K562 (cell line): ENCODE measurements around the gene DDX39A. TPM values are rescaled to one million over a fixed set of nuclear protein-coding genes. Genes with fewer than 3 reads are reported as not detected.

Experiments
- FOSL1 ChIP-seq: fragments of 200-800 bp; sonication (Bioruptor generic); conservative IDR thresholded peaks from 2 replicates; pipeline ENCODE4 v1.6.1; 2016; ENCODE audit warnings: missing genetic modification characterization, missing compliant biosample characterization
- KAT7 ChIP-seq: sonication (generic); formaldehyde crosslinking; IDR thresholded peaks from 2 replicates; pipeline ENCODE4 v1.8.0; 2022; ENCODE audit warnings: missing genetic modification reagents, mild to moderate bottlenecking, borderline replicate concordance
- MAZ ChIP-seq, 2 experiments: fragments of 450-650 bp in 1 of 2; sonication (generic) in 1 of 2; formaldehyde crosslinking; IDR thresholded peaks in 1 of 2; conservative IDR thresholded peaks in 1 of 2; 2 replicates each; pipeline versions ENCODE4 v1.4.0 to v1.5.0; 2020; ENCODE audit warnings: mild to moderate bottlenecking in 1 of 2, missing genetic modification reagents in 1 of 2
- NFE2L1 ChIP-seq: fragments of 450-650 bp; IDR thresholded peaks from 2 replicates; pipeline ENCODE4 v1.6.1; 2016; ENCODE audit warnings: missing genetic modification characterization, low read depth, mild to moderate bottlenecking, missing compliant biosample characterization, moderate library complexity, borderline replicate concordance
- RCOR1 ChIP-seq, 2 experiments: IDR thresholded peaks; 2 replicates each; pipeline ENCODE4 v1.6.1; 2012; ENCODE audit warnings: low read depth in 2 of 2, low read length in 2 of 2, borderline replicate concordance in 1 of 2, improper control_type of control experiment in 1 of 2
- RFX1 ChIP-seq: fragments of 450-650 bp; IDR thresholded peaks from 2 replicates; pipeline ENCODE4 v1.6.1; 2016; ENCODE audit warnings: mild to moderate bottlenecking, moderate library complexity
- SP1 ChIP-seq: sonication (generic); formaldehyde crosslinking; IDR thresholded peaks from 2 replicates; pipeline ENCODE4 v1.8.1; 2022; ENCODE audit warnings: mild to moderate bottlenecking, missing genetic modification reagents
- TAF9B ChIP-seq: fragments of 450-650 bp; IDR thresholded peaks from 2 replicates; pipeline ENCODE4 v1.6.1; 2018; ENCODE audit warnings: mild to moderate bottlenecking; ENCODE audit not compliant: partially characterized antibody
- U2AF2 ChIP-seq: fragments of 200-400 bp; formaldehyde crosslinking; optimal IDR thresholded peaks from 2 replicates; pipeline ENCODE3; 2017; ENCODE audit warnings: low read depth, mild to moderate bottlenecking, low read length
- ZNF24 ChIP-seq: fragments of 450-650 bp; IDR thresholded peaks from 2 replicates; pipeline ENCODE4 v1.6.1; 2016
- ZNF551 ChIP-seq: fragments of 250-450 bp; sonication (Bioruptor Pico); IDR thresholded peaks from 2 replicates; pipeline ENCODE4 v1.5.0; 2021; ENCODE audit warnings: mild to moderate bottlenecking, moderate library complexity
- ZNF707 ChIP-seq: fragments of 250-450 bp; sonication (Bioruptor Pico); conservative IDR thresholded peaks from 2 replicates; pipeline ENCODE4 v1.8.0; 2022; ENCODE audit warnings: inconsistent platforms, mild to moderate bottlenecking, moderate library complexity
- polyA plus RNA-seq, 8 experiments: library from polyadenylated mRNA; depleted of rRNA in 4 of 8; stranded (reverse) in 5 of 8; unstranded in 3 of 8; fragments of >200 nt; fragmentation: Nextera tagmentation in 2 of 8; fragmentation: Illumina TruSeq in 1 of 8; extraction: Ambion mirVana in 2 of 8; extraction: Trizol in 1 of 8; gene quantifications; 2 replicates each; pipeline versions ENCODE4 v1.2.1 to v1.2.3, GENCODE V29; 2011 to 2014; ENCODE audit warnings: inconsistent platforms in 1 of 8, missing spikeins in 1 of 8
- total RNA-seq, 7 experiments: library from RNA; depleted of rRNA in 6 of 7; stranded (reverse); fragments of >200 nt in 6 of 7; fragmentation: Illumina TruSeq in 2 of 7; extraction: Trizol in 2 of 7; gene quantifications; 2 replicates each; pipeline versions ENCODE4 v1.2.1 to v1.2.3, GENCODE V29; 2011 to 2021; ENCODE audit warnings: low replicate concordance in 1 of 7
- TF ChIP-seq, protein P1 (sequence below), 3 experiments: fragments of 200-800 bp in 1 of 3; fragments of 250-450 bp in 1 of 3; fragments of 450-650 bp in 1 of 3; sonication (Bioruptor Pico) in 1 of 3; sonication (Bioruptor generic) in 1 of 3; formaldehyde crosslinking in 1 of 3; IDR thresholded peaks; 2 replicates each; pipeline versions ENCODE4 v1.6.1 to v1.8.0; 2016 to 2022; ENCODE audit warnings: mild to moderate bottlenecking in 2 of 3, missing genetic modification characterization in 2 of 3, missing compliant biosample characterization in 1 of 3, moderate library complexity in 1 of 3
- TF ChIP-seq, protein P2 (sequence below): fragments of 450-650 bp; formaldehyde crosslinking; IDR thresholded peaks from 2 replicates; pipeline ENCODE4 v1.4.0; 2020; ENCODE audit warnings: mild to moderate bottlenecking, moderate library complexity
- TF ChIP-seq, protein P3 (sequence below): fragments of 450-650 bp; IDR thresholded peaks from 2 replicates; pipeline ENCODE4 v1.6.1; 2016; ENCODE audit warnings: low read depth

The DDX39A gene
- total and polyA plus RNA-seq, 9 of the 15 experiments (the other 6 are each of a cell fraction or from before 2014, with no cell fraction given), result 90.3 to 250 (median 188) TPM

DNA sequence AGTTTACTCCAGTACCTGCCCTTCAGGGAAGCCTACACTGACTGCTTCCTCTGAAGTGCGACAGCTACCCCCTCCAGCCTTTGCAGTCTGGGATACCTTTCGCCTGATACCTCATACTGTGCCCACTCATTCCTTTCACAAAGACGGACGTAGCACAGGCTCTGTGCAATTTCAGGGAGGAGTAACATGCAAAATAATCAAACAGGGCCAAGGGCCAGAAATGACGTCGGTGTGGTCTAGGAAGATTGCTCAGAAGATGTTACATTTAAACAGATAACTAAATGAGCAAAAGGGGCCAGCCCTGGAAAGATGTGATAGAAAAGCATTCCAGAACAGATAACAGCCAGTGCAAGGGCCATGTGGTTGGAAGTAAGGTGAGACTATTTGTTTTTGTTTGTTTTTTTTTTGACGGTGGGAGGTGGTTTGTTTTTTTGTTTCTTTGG is 6.6 kb upstream of the DDX39A start (continued):
- TF ChIP-seq, protein P1, sequence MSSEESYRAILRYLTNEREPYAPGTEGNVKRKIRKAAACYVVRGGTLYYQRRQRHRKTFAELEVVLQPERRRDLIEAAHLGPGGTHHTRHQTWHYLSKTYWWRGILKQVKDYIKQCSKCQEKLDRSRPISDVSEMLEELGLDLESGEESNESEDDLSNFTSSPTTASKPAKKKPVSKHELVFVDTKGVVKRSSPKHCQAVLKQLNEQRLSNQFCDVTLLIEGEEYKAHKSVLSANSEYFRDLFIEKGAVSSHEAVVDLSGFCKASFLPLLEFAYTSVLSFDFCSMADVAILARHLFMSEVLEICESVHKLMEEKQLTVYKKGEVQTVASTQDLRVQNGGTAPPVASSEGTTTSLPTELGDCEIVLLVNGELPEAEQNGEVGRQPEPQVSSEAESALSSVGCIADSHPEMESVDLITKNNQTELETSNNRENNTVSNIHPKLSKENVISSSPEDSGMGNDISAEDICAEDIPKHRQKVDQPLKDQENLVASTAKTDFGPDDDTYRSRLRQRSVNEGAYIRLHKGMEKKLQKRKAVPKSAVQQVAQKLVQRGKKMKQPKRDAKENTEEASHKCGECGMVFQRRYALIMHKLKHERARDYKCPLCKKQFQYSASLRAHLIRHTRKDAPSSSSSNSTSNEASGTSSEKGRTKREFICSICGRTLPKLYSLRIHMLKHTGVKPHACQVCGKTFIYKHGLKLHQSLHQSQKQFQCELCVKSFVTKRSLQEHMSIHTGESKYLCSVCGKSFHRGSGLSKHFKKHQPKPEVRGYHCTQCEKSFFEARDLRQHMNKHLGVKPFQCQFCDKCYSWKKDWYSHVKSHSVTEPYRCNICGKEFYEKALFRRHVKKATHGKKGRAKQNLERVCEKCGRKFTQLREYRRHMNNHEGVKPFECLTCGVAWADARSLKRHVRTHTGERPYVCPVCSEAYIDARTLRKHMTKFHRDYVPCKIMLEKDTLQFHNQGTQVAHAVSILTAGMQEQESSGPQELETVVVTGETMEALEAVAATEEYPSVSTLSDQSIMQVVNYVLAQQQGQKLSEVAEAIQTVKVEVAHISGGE (CRISPR knock-in tag; IDR thresholded peaks at IDR 0.05), result no peak; a peak in 1 of 6 replicates
- peak; percentile 51; the same call in 1 of the 2 replicates for TF ChIP-seq SP1 (CRISPR knock-in tag)
- TF ChIP-seq, protein P2, sequence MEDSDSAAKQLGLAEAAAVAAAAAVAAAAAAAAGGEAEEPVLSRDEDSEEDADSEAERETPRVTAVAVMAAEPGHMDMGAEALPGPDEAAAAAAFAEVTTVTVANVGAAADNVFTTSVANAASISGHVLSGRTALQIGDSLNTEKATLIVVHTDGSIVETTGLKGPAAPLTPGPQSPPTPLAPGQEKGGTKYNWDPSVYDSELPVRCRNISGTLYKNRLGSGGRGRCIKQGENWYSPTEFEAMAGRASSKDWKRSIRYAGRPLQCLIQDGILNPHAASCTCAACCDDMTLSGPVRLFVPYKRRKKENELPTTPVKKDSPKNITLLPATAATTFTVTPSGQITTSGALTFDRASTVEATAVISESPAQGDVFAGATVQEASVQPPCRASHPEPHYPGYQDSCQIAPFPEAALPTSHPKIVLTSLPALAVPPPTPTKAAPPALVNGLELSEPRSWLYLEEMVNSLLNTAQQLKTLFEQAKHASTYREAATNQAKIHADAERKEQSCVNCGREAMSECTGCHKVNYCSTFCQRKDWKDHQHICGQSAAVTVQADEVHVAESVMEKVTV (CRISPR knock-in tag), result no peak
- no peak for TF ChIP-seq ZNF707 (CRISPR knock-in tag)
- TF ChIP-seq MAZ (CRISPR knock-in tag; conservative IDR thresholded peaks at IDR 0.05 in 1 of 2, IDR thresholded peaks at IDR 0.05 in 1 of 2), result no peak
- TF ChIP-seq KAT7, result no peak
- TF ChIP-seq ZNF551 (CRISPR knock-in tag), result no peak
- peak; percentile 55; the same call in 1 of the 2 replicates for TF ChIP-seq FOSL1 (tag)
- no peak for TF ChIP-seq RFX1
- TF ChIP-seq, protein P3, sequence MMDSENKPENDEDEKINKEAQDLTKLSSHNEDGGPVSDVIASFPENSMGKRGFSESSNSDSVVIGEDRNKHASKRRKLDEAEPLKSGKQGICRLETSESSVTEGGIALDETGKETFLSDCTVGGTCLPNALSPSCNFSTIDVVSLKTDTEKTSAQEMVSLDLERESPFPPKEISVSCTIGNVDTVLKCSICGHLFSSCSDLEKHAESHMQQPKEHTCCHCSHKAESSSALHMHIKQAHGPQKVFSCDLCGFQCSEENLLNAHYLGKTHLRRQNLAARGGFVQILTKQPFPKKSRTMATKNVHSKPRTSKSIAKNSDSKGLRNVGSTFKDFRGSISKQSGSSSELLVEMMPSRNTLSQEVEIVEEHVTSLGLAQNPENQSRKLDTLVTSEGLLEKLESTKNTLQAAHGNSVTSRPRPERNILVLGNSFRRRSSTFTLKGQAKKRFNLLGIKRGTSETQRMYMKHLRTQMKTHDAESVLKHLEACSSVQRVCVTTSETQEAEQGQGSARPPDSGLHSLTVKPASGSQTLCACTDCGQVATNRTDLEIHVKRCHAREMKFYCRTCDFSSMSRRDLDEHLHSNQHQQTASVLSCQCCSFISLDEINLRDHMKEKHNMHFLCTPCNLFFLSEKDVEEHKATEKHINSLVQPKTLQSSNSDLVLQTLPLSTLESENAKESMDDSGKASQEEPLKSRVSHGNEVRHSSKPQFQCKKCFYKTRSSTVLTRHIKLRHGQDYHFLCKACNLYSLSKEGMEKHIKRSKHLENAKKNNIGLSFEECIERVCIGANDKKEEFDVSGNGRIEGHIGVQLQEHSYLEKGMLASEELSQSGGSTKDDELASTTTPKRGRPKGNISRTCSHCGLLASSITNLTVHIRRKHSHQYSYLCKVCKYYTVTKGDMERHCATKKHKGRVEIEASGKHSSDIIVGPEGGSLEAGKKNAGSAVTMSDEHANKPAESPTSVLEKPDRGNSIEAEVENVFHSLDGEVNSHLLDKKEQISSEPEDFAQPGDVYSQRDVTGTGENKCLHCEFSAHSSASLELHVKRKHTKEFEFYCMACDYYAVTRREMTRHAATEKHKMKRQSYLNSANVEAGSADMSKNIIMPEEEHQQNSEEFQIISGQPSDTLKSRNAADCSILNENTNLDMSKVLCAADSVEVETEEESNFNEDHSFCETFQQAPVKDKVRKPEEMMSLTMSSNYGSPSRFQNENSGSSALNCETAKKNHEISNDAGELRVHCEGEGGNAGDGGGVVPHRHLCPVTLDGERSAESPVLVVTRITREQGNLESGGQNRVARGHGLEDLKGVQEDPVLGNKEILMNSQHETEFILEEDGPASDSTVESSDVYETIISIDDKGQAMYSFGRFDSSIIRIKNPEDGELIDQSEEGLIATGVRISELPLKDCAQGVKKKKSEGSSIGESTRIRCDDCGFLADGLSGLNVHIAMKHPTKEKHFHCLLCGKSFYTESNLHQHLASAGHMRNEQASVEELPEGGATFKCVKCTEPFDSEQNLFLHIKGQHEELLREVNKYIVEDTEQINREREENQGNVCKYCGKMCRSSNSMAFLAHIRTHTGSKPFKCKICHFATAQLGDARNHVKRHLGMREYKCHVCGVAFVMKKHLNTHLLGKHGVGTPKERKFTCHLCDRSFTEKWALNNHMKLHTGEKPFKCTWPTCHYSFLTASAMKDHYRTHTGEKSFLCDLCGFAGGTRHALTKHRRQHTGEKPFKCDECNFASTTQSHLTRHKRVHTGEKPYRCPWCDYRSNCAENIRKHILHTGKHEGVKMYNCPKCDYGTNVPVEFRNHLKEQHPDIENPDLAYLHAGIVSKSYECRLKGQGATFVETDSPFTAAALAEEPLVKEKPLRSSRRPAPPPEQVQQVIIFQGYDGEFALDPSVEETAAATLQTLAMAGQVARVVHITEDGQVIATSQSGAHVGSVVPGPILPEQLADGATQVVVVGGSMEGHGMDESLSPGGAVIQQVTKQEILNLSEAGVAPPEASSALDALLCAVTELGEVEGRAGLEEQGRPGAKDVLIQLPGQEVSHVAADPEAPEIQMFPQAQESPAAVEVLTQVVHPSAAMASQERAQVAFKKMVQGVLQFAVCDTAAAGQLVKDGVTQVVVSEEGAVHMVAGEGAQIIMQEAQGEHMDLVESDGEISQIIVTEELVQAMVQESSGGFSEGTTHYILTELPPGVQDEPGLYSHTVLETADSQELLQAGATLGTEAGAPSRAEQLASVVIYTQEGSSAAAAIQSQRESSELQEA, result no peak
- TF ChIP-seq TAF9B, result no peak
- no peak for TF ChIP-seq ZNF24
- no peak for TF ChIP-seq NFE2L1 (tag)
- peak in 1 of 2 experiments; percentile 66; a peak in 2 of 4 replicates for TF ChIP-seq RCOR1 (IDR thresholded peaks at IDR 0.05; ENCODE audit: borderline replicate concordance in 1 of 2, low read depth in 2 of 2, low read length in 2 of 2)
- no peak for TF ChIP-seq U2AF2
